Skin of body (tissue), 2 donors: ENCODE data around the gene AKR1A1. TPM values are rescaled to one million over a fixed set of nuclear protein-coding genes. Genes with fewer than 3 reads are reported as not detected.
A peak's percentile ranks its signal among the peaks of the same experiment; 100 is the strongest.
"Not testable (repeated sequence)": the region's sequence is repeated elsewhere in the genome, so short reads cannot be mapped to it uniquely, and the experiment has no call there.

Experiments
- DNase-seq: peaks from one replicate; lab custom pipeline; 2025; lab: John Stamatoyannopoulos, UW
- total RNA-seq: library from RNA; depleted of rRNA; stranded (reverse); fragments of >200 nt; gene quantifications from one replicate; pipeline ENCODE4 v1.2.3, GENCODE V29; 2014

AKR1A1 gene
- total RNA-seq = 81.1 TPM

DNA sequence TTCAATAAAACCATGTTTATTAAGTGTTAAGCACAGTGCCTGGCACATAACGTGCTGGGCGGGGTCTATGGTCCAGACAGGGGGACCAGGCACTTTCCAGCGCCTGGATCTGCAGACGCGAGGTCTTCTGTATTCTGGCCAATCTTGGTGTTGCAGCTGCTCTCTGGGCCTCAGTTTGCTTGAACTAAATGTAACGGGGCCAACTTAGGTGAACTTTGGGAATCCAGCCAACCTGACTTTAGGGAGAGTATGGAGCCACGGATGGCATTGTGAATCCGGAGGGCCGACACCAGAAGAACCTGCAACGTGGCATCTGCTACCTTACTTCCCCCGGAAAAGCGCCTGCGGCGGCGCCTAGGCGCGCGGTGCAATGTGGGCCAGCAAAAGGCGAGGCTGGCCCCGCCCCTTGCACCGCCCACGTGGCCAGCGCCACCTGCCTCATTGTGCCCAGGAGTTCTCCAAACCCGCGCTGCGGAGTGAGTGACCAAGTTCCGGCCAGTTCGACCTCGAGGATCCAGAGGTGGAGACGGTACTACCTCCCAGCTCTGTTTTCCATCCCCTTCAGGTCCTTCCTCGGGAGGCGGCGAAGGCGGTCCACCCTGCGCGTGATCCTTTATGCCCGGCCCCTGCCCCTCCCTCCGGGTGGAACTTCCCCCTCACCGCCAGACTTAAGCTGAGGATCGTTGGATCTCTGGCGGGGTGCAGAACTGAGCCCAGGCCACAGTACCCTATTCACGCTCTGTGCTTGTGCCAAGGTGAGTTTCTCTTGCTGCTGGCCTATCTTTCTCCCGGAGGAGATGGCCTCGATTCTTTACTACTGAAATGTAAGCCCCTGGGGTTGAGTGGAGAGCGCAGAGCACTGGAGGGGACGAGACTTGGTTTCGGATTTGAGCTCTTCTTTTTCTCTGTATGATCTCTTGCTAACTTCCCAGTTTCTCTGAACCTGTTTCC lies at the start of gene AKR1A1:
AKR1A1 (plus strand) TSS at position 426 of the 951 bp plus-strand sequence. CDS start 10,969 bp downstream, outside the sequence.
- DNase-seq = peak; percentile 86

GRCh38 chr1:45501505-45501859 lies 49.1 kb upstream of the AKR1A1 start:
- DNase-seq = no peak

DNA sequence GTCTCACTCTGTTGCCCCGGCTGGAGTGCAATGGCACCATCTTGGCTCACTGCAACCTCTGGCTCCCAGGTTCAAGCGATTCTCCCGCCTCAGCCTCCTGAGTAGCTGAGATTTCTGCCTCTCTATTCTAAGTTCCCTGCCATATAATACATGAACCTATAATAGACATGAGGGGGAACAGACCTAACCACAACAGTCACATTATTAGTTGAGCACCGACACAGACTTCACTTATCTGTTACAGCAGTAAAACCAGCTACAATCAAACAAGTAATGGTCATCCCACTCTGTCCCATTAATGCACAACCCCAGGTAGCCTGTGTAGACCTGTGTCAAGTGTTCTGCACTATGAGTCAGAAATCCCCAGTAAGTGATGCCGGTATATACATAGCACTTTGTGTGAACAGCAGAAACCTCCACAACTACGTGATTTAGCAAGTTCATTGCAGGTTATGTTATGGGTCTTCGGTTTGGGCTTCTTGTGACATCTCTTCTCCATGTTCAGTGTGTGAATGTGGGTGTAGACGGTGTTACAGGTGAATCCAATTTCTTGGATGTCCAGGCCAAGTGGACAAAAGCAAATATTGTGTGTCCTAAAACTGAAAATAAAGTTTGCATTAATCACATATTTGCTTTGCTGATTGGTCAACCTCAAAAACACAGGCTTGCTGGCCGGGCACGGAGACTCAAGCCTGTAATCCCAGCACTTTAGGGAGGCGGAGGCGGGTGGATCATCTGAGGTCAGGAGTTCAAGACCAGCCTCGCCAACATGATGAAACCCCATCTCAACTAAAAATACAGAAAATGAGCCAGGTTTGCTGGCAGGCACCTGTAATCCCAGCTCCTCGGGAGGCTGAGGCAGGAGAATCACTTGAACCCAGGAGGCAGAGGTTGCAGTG lies 46.9 kb upstream of the AKR1A1 start:
- DNase-seq = no peak

GRCh38 chr1:45507195-45507594 lies 43.4 kb upstream of the AKR1A1 start:
- DNase-seq = no peak

DNA sequence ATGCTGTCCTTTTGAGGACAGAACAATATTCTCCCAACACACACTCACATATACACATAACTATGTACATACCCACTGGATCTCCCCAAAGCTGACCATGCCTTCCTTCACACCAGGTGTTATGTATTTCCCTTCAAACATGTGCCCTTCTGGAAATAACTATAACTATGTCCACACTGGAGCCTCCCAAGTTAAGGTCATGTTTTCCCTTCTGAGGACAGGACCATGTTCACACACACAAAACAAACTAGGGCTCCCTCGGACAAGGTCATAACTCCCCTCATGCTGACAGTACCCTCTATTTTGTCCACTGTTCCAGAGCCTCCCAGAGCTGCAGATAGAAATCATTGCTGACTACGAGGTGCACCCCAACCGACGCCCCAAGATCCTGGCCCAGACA lies 42.7 kb upstream of the AKR1A1 start:
- DNase-seq = no peak

- DNase-seq = no peak
Observed at GRCh38 chr1:45508295-45509151, 42.1 kb upstream of the AKR1A1 start.

GRCh38 chr1:45510036-45510971 lies 40.3 kb upstream of the AKR1A1 start:
- no peak for DNase-seq

GRCh38 chr1:45510972-45511527 lies 39.6 kb upstream of the AKR1A1 start:
- DNase-seq = no peak

- no peak for DNase-seq
Observed at GRCh38 chr1:45512641-45513054, 38.0 kb upstream of the AKR1A1 start.

- DNase-seq = not testable (repeated sequence)
Observed at GRCh38 chr1:45513532-45514260, 36.9 kb upstream of the AKR1A1 start.

GRCh38 chr1:45516036-45516435 lies 34.6 kb upstream of the AKR1A1 start:
- no peak for DNase-seq

GRCh38 chr1:45516465-45516864 lies 34.2 kb upstream of the AKR1A1 start:
- no peak for DNase-seq

GRCh38 chr1:45518366-45518765 lies 32.3 kb upstream of the AKR1A1 start:
- DNase-seq = not testable (repeated sequence)

DNA sequence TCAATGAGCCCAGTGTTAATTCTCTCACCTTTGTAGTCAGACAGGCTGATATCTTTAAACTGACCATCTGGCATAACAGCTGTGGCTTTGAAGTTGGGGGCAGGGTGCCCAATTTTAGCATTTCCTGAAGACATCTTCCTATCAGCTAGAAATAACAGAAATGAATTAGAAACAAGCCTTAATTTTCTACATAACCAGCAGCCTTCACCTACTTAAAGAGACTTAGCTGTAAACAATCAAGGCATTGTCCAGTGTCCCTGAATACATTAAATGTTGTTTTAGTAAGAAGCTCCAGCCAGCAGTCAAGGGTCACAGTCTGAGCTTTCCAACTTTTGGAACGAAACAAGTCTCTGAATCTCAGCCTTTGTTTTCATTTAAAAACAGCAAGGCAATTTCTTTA lies 31.7 kb upstream of the AKR1A1 start:
- DNase-seq = no peak

- not testable (repeated sequence) for DNase-seq
Observed at GRCh38 chr1:45519774-45520173, 30.9 kb upstream of the AKR1A1 start.

GRCh38 chr1:45521413-45522323 lies 29.0 kb upstream of the AKR1A1 start, which contains the start of gene PRDX1:
TSS of gene PRDX1 (minus strand) at chr1:45521884. CDS start at chr1:45519043, 2,841 bp downstream.
- peak; percentile 94 for DNase-seq

- DNase-seq = no peak
Observed at GRCh38 chr1:45522324-45523104, 28.1 kb upstream of the AKR1A1 start.
